HepG2 (cell line): Measurements from ENCODE around the gene MYBPC3. TPM values are rescaled to one million over a fixed set of nuclear protein-coding genes. Genes with fewer than 3 reads are reported as not detected.
A peak's percentile ranks its signal among the peaks of the same experiment; 100 is the strongest.

Experiments used
- ATAC-seq: fragments of 200-7000 bp; cut with Tn5 transposase; 3 replicates; pipeline ENCODE4 v1.9.1; 2020; ENCODE audit warnings: mild to moderate bottlenecking, moderate library complexity
- BruUV-seq: library from RNA; stranded (reverse); fragments of 400-500 nt; replicated peaks from 2 replicates; lab custom pipeline; 2021; lab: Mats Ljungman, UMichigan
- CTCF ChIA-PET: fragments of 300-600 bp; formaldehyde crosslinking; extraction: SDS; loops from one replicate; lab custom pipeline; 2021; ENCODE audit warnings: low total read pairs, inconsistent platforms, low intra/inter-chr PET ratio; lab: Yijun Ruan, JAX
- POLR2A ChIA-PET: fragments of 350-600 bp; sonication (Branson Sonifier 250); formaldehyde crosslinking; loops from one replicate; lab custom pipeline; 2020; ENCODE audit warnings: antibody characterized with exemption, inconsistent platforms; lab: Yijun Ruan, JAX
- DNase-seq: peaks from one replicate; pipeline ENCODE4 v3.0.0-alpha.2; 2015; ENCODE audit warnings: low spot score
- FAIRE-seq: peaks from 3 replicates; lab custom pipeline; 2011; peaks lifted over from hg19 to GRCh38; lab: Jason Lieb, UNC
- H2AFZ ChIP-seq: one replicate; pipeline ENCODE4 v1.6.1; 2011; ENCODE audit warnings: low read length, inconsistent platforms
- H3K27ac ChIP-seq: fragments of 300-600 bp; 3 replicates; pipeline ENCODE4 v1.8.0; 2011; ENCODE audit warnings: mixed run types, mild to moderate bottlenecking, mixed read lengths, low read length, inconsistent platforms; ENCODE audit not compliant: insufficient read depth; ENCODE audit errors: extremely low read length
- H3K27me3 ChIP-seq, 2 experiments: fragments of 200-600 bp in 1 of 2; 2 replicates in 1 of 2; 3 replicates in 1 of 2; pipeline versions ENCODE4 v1.6.0 to v1.8.0; 2011; ENCODE audit warnings: low read length in 2 of 2, mild to moderate bottlenecking in 2 of 2, moderate library complexity in 2 of 2, inconsistent platforms in 1 of 2; ENCODE audit not compliant: insufficient read depth in 2 of 2, control insufficient read depth in 1 of 2
- H3K36me3 ChIP-seq, 2 experiments: fragments of 200-600 bp in 1 of 2; replicated peaks in 1 of 2; 2 replicates in 1 of 2; 3 replicates in 1 of 2; pipeline versions ENCODE4 v1.5.1 to v1.8.0; 2011; ENCODE audit warnings: low read length in 2 of 2, inconsistent platforms in 1 of 2; ENCODE audit not compliant: insufficient read depth in 2 of 2, control insufficient read depth in 1 of 2
- H3K4me1 ChIP-seq: 2 replicates; pipeline ENCODE4 v1.5.1; 2012; ENCODE audit warnings: low read length, inconsistent platforms; ENCODE audit not compliant: insufficient read depth
- H3K4me2 ChIP-seq: 2 replicates; pipeline ENCODE4 v1.6.0; 2011; ENCODE audit warnings: low read depth, low read length, inconsistent platforms
- H3K4me3 ChIP-seq, 3 experiments: fragments of 200-600 bp in 1 of 3; sonication (generic), shearing (Covaris generic) in 1 of 3; replicated peaks in 1 of 3; 2 replicates each; pipeline ENCODE4 v1.5.1; 2011 to 2016; ENCODE audit warnings: low read length in 3 of 3, inconsistent platforms in 2 of 3, low read depth in 2 of 3, mild to moderate bottlenecking in 2 of 3, control low read depth in 1 of 3, mixed read lengths in 1 of 3; ENCODE audit not compliant: insufficient read depth in 1 of 3
- H3K79me2 ChIP-seq: one replicate; pipeline ENCODE4 v1.6.1; 2011; ENCODE audit warnings: low read length, inconsistent platforms; ENCODE audit not compliant: insufficient read depth
- H3K9ac ChIP-seq: 2 replicates; pipeline ENCODE4 v1.6.0; 2011; ENCODE audit warnings: mild to moderate bottlenecking, low read depth, low read length, inconsistent platforms; ENCODE audit not compliant: insufficient read depth
- H3K9me3 ChIP-seq: 2 replicates; pipeline ENCODE4 v1.5.1; 2012; ENCODE audit warnings: mild to moderate bottlenecking, low read length
- H4K20me1 ChIP-seq: 2 replicates; pipeline ENCODE4 v1.6.0; 2011; ENCODE audit warnings: inconsistent platforms, mild to moderate bottlenecking, low read length, moderate library complexity; ENCODE audit not compliant: insufficient read depth
- ARNT2 ChIP-seq: sonication (generic); formaldehyde crosslinking; IDR thresholded peaks from 2 replicates; pipeline ENCODE4 v1.8.0; 2022; ENCODE audit warnings: mild to moderate bottlenecking, low read depth, missing genetic modification reagents, moderate library complexity
- ZBTB7B ChIP-seq: sonication (generic); formaldehyde crosslinking; IDR thresholded peaks from 2 replicates; pipeline ENCODE4 v1.4.0; 2020; ENCODE audit warnings: missing genetic modification reagents
- ZBTB8A ChIP-seq: sonication (generic); formaldehyde crosslinking; IDR thresholded peaks from 2 replicates; pipeline ENCODE4 v1.4.0; 2020; ENCODE audit warnings: mild to moderate bottlenecking, low read depth, missing genetic modification reagents, borderline replicate concordance
- ZFP41 ChIP-seq: sonication (generic); formaldehyde crosslinking; IDR thresholded peaks from 2 replicates; pipeline ENCODE4 v1.4.0; 2020; ENCODE audit warnings: mild to moderate bottlenecking, missing genetic modification reagents, borderline replicate concordance
- WGBS: methylation state at CpG from one replicate; pipeline ENCODE4 v1.1.6; 2017; ENCODE audit warnings: low lambda C conversion rate; 5-methylcytosine and 5-hydroxymethylcytosine counted together
- in situ Hi-C: cut with HindIII; loops from 2 replicates; pipeline ENCODE4 v1.10.0; 2017; ENCODE audit warnings: low pct_unique_long_range_greater_than_20kb; ENCODE audit not compliant: extremely low pct_ligation_motif_present
- intact Hi-C: fragments of 100-400 bp; cut with micrococcal nuclease; formaldehyde crosslinking; loops from one replicate; pipeline ENCODE4 v1.10.0; 2022; ENCODE audit not compliant: unreplicated experiment
- polyA plus RNA-seq, 8 experiments: library from polyadenylated mRNA; depleted of rRNA in 3 of 8; stranded (reverse) in 7 of 8; unstranded in 1 of 8; fragments of >200 nt; fragmentation: Illumina TruSeq in 4 of 8; extraction: Trizol in 4 of 8; gene quantifications; 2 replicates each; pipeline versions ENCODE4 v1.2.1 to v1.2.3, GENCODE V29; 2011 to 2016; ENCODE audit warnings: low read depth in 4 of 8, missing spikeins in 1 of 8, mixed read lengths in 1 of 8; ENCODE audit not compliant: insufficient read depth in 1 of 8
- total RNA-seq, 5 experiments: library from RNA; depleted of rRNA; stranded (reverse); fragments of >200 nt; fragmentation: Illumina TruSeq; extraction: Trizol; gene quantifications; 2 replicates each; pipeline ENCODE4 v1.2.3, GENCODE V29; 2016; ENCODE audit warnings: low read depth in 1 of 5
- TF ChIP-seq, protein P1 (sequence below): sonication (generic); formaldehyde crosslinking; IDR thresholded peaks from 2 replicates; pipeline ENCODE4 v1.9.0; 2021; ENCODE audit warnings: mild to moderate bottlenecking, missing genetic modification reagents
- TF ChIP-seq, protein P2 (sequence below): sonication (generic); formaldehyde crosslinking; IDR thresholded peaks from 2 replicates; pipeline ENCODE4 v1.4.0; 2020; ENCODE audit warnings: missing genetic modification reagents
- TF ChIP-seq, protein P3 (sequence below): IDR thresholded peaks from 2 replicates; pipeline ENCODE4 v1.6.1; 2018; ENCODE audit warnings: missing genetic modification reagents
- TF ChIP-seq, protein P4 (sequence below): sonication (generic); formaldehyde crosslinking; IDR thresholded peaks from 2 replicates; pipeline ENCODE4 v1.4.0; 2020; ENCODE audit warnings: missing genetic modification reagents

Gene MYBPC3
- total and polyA plus RNA-seq, 2 of the 13 experiments (the other 11 are each of a cell fraction or from before 2014, with no cell fraction given) = not detected

DNA sequence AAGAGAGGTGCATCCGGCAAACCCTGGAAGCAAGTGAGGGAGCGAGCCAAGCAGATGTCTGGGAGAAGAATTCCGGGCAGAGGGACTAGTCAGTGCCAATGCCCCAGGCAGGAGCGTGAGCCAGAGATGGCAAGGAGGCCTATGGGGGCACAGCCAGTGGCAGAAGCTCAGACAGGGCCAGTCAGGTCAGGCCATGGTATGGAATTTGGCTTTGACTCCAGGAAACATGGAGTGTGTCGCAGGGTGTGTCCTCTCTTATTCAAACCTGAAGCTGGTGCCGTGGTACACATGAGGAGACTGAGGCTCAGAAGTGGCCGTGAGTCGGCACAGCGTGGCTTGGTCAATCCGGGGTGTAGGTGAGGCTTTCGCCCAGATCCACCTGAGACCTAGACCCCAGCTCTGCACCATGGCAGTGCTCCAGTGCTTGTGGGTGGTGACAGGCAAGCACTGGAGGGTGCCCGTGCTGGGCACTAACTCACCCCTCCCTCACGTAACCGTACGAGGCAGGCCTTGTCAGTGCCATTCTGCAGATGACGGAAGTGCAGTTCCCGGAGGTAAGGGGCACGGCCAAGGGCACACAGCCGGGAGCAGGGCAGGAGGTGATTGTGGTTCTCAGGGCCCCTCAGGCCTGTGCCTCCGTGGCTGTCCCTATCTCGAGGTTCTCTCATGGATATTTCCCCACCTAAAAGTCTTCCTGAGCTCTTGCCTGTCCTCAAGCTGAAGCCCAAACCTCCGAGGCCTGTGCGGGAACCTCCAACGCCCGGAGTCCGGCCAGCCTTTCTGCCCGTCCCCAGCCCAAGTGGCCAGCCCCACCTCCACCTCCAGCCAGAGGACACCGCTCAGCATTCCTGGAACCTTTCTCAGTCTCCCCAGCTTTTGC is 36.4 kb upstream of the MYBPC3 start:
- H4K20me1 ChIP-seq = no peaks in the 10 kb centered on the region
- no peaks in the 10 kb centered on the region for H3K36me3 ChIP-seq
- BruUV-seq = no TSS peak
- DNase-seq = no peak
- WGBS = 74% methylated on average over 17 of the region's 28 CpGs
- no peak overlapping the region for H3K9ac ChIP-seq
- intact Hi-C loops = no loop called here
- ChIA-PET CTCF (no interaction called here), POLR2A (interaction anchor here (0.9 to 1.2 kb wide), 4 partner anchors 11 to 49 kb away, joined by 3 to 5 read pairs (median 4); partner anchors contain the start of gene PSMC3)
- peaks cover 43% of the 10 kb centered on the region for H3K4me1 ChIP-seq
- TF ChIP-seq ZFP41 (no peak), ZBTB8A (CRISPR knock-in tag) (no peak), ZBTB7B (no peak), ARNT2 (CRISPR knock-in tag) (no peak)
- TF ChIP-seq, protein P1, sequence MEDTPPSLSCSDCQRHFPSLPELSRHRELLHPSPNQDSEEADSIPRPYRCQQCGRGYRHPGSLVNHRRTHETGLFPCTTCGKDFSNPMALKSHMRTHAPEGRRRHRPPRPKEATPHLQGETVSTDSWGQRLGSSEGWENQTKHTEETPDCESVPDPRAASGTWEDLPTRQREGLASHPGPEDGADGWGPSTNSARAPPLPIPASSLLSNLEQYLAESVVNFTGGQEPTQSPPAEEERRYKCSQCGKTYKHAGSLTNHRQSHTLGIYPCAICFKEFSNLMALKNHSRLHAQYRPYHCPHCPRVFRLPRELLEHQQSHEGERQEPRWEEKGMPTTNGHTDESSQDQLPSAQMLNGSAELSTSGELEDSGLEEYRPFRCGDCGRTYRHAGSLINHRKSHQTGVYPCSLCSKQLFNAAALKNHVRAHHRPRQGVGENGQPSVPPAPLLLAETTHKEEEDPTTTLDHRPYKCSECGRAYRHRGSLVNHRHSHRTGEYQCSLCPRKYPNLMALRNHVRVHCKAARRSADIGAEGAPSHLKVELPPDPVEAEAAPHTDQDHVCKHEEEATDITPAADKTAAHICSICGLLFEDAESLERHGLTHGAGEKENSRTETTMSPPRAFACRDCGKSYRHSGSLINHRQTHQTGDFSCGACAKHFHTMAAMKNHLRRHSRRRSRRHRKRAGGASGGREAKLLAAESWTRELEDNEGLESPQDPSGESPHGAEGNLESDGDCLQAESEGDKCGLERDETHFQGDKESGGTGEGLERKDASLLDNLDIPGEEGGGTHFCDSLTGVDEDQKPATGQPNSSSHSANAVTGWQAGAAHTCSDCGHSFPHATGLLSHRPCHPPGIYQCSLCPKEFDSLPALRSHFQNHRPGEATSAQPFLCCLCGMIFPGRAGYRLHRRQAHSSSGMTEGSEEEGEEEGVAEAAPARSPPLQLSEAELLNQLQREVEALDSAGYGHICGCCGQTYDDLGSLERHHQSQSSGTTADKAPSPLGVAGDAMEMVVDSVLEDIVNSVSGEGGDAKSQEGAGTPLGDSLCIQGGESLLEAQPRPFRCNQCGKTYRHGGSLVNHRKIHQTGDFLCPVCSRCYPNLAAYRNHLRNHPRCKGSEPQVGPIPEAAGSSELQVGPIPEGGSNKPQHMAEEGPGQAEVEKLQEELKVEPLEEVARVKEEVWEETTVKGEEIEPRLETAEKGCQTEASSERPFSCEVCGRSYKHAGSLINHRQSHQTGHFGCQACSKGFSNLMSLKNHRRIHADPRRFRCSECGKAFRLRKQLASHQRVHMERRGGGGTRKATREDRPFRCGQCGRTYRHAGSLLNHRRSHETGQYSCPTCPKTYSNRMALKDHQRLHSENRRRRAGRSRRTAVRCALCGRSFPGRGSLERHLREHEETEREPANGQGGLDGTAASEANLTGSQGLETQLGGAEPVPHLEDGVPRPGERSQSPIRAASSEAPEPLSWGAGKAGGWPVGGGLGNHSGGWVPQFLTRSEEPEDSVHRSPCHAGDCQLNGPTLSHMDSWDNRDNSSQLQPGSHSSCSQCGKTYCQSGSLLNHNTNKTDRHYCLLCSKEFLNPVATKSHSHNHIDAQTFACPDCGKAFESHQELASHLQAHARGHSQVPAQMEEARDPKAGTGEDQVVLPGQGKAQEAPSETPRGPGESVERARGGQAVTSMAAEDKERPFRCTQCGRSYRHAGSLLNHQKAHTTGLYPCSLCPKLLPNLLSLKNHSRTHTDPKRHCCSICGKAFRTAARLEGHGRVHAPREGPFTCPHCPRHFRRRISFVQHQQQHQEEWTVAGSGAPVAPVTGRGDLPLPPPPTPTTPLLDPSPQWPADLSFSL = no peak
- TF ChIP-seq, protein P2, sequence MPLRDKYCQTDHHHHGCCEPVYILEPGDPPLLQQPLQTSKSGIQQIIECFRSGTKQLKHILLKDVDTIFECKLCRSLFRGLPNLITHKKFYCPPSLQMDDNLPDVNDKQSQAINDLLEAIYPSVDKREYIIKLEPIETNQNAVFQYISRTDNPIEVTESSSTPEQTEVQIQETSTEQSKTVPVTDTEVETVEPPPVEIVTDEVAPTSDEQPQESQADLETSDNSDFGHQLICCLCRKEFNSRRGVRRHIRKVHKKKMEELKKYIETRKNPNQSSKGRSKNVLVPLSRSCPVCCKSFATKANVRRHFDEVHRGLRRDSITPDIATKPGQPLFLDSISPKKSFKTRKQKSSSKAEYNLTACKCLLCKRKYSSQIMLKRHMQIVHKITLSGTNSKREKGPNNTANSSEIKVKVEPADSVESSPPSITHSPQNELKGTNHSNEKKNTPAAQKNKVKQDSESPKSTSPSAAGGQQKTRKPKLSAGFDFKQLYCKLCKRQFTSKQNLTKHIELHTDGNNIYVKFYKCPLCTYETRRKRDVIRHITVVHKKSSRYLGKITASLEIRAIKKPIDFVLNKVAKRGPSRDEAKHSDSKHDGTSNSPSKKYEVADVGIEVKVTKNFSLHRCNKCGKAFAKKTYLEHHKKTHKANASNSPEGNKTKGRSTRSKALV = 0 out of 2 replicates have a peak, but pooled peaks have one; percentile 23
- TF ChIP-seq, protein P3, sequence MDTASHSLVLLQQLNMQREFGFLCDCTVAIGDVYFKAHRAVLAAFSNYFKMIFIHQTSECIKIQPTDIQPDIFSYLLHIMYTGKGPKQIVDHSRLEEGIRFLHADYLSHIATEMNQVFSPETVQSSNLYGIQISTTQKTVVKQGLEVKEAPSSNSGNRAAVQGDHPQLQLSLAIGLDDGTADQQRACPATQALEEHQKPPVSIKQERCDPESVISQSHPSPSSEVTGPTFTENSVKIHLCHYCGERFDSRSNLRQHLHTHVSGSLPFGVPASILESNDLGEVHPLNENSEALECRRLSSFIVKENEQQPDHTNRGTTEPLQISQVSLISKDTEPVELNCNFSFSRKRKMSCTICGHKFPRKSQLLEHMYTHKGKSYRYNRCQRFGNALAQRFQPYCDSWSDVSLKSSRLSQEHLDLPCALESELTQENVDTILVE (CRISPR knock-in tag) = no peak
- TF ChIP-seq, protein P4, sequence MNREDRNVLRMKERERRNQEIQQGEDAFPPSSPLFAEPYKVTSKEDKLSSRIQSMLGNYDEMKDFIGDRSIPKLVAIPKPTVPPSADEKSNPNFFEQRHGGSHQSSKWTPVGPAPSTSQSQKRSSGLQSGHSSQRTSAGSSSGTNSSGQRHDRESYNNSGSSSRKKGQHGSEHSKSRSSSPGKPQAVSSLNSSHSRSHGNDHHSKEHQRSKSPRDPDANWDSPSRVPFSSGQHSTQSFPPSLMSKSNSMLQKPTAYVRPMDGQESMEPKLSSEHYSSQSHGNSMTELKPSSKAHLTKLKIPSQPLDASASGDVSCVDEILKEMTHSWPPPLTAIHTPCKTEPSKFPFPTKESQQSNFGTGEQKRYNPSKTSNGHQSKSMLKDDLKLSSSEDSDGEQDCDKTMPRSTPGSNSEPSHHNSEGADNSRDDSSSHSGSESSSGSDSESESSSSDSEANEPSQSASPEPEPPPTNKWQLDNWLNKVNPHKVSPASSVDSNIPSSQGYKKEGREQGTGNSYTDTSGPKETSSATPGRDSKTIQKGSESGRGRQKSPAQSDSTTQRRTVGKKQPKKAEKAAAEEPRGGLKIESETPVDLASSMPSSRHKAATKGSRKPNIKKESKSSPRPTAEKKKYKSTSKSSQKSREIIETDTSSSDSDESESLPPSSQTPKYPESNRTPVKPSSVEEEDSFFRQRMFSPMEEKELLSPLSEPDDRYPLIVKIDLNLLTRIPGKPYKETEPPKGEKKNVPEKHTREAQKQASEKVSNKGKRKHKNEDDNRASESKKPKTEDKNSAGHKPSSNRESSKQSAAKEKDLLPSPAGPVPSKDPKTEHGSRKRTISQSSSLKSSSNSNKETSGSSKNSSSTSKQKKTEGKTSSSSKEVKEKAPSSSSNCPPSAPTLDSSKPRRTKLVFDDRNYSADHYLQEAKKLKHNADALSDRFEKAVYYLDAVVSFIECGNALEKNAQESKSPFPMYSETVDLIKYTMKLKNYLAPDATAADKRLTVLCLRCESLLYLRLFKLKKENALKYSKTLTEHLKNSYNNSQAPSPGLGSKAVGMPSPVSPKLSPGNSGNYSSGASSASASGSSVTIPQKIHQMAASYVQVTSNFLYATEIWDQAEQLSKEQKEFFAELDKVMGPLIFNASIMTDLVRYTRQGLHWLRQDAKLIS (CRISPR knock-in tag) = no peak
- TF ChIP-seq, all 625 proteins: peak for 1
- H2AFZ ChIP-seq = no peak overlapping the region
- ATAC-seq (peak; percentile 6; the same call in 2 of the 3 replicates), FAIRE-seq (no peak)
- no peak overlapping the region; a peak in 1 of 6 replicates for H3K4me3 ChIP-seq
- H3K9me3 ChIP-seq = no peaks in the 10 kb centered on the region
- no peak overlapping the region for H3K27ac ChIP-seq
- H3K27me3 ChIP-seq = peaks cover 0 to 5% of the 10 kb centered on the region in 2 experiments; a peak in 2 of 5 replicates
- peak overlapping the region; percentile 76 for H3K4me2 ChIP-seq
- no peaks in the 10 kb centered on the region for H3K79me2 ChIP-seq
- in situ Hi-C loops = no loop called here
